Cerebellar cortex (tissue), 1 donor: Measurements from ENCODE around the gene CTSZ.

ENCODE experiments used
- DNase-seq: peaks from one replicate; pipeline ENCODE4 v3.0.0-alpha.2; 2015; ENCODE audit warnings: low spot score

Gene CTSZ

DNA sequence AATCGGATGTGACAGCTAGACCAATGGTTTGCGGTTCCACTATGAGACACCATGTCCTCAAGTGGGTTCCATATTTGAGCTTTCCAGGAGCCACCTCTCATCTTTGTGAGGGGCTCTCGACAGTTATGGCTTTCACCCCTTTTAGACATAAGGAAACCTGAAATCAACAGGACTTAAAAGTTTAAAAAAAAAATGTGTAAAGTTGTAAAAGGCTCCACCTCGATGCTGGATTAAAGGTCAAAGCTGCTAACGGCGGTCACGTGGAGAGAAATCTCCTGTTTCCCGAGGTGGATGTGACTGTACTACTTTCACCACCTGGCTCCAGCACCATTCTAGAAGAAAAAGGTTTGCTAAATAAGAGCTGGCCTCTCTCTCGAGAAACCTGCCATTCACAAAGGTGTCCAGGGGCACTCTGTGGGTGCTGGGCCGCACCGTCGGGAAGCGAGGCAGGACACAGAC lies 24.5 kb upstream of the CTSZ start:
- DNase-seq: no peak

DNA sequence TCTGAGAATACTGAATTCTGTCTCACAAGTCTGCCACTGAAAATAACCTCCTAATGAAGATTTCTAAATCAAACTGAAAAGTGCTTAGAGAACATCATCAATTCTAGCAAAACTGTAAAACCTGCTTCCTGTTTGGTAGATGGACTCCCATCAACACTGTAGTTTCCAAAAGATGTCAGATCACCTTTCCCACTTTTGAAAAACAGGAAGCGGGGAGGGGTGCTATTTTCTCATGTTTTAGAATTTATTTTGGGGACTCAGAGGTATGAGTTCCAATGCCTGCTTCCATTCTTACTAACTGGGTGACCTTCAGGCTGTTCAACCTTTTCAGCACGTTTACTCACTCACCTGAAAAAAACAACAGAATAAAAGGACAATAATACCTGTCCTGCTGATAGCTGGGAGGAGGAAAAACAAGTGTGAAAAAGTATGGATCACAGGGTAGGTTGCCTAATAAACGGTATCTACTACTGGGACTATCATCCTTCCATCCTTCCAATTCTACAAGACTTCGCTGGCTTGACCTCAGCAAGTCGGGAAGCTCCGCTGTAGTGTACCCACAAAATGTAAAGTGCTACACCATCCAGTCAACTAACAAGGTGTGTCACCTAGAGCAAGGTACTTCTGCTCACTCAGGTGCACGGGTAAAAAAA lies 24.0 kb upstream of the CTSZ start:
- no peak for DNase-seq

GRCh38 chr20:59028812-59029211 lies 21.8 kb upstream of the CTSZ start:
- DNase-seq: no peak

DNA sequence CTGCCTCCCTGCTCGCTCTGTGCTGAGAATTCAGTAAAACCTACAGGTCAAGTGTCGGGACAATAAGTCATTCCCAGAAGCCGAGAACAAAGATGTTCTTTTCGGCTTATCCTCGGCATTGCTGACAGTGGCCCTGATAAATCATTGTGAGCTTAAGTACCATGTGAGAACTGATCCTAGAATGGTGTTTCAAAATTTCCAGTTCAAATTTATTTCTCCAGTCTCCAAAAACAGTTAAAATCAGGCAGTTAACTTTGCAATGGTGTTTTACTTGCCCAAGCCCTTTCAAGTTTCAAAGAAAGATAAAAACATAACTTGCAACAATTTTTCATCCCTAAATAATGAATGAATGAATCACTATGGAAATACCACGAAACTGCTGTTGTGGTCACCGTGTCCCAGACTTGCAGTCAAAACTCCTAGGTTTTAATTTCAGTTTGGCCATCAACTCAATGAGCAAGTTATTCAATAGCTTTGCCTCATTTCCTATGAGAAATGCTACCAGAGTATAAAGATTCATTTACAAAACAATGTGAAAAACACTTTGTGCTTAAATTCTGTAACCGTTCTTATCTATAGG lies 20.8 kb upstream of the CTSZ start:
- DNase-seq: no peak

DNA sequence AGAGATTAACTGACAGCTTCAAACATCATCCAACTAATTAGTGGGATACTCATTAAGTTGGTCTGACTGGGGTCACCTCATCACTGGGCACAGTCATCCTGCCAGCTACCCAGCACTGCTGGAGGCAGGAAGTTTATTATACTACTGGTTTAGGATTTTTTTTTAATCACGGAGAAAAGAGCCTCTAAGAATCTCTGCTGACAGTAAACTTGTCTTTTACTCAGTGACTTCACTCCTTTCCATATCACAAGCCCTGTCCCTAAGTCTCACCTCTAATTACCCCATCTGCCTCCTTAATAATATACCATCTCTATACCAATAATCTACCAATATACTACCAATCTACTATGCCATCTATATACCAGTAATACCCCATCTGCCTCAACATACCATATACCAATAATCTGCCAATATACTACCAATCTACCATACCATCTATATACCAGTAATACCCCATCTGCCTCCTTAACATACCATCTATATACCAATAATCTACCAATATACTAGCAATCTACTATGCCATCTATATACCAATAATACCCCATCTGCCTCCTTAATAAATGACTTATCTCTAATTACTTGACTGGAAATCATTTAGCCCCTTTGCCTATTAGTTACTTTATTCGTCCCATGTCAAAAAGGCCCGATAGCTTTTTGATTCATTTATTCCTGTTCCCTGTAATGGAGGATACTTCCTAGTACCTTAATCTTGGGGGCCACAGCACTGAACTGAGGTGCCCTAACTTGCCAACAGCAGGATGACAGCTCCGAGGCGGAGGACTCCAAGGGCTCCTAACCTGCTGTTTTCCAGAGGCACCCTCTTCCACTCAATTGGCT lies 20.1 kb upstream of the CTSZ start:
- DNase-seq: no peak

- no peak for DNase-seq
Measured at GRCh38 chr20:59025511-59025910, 18.5 kb upstream of the CTSZ start.

DNA sequence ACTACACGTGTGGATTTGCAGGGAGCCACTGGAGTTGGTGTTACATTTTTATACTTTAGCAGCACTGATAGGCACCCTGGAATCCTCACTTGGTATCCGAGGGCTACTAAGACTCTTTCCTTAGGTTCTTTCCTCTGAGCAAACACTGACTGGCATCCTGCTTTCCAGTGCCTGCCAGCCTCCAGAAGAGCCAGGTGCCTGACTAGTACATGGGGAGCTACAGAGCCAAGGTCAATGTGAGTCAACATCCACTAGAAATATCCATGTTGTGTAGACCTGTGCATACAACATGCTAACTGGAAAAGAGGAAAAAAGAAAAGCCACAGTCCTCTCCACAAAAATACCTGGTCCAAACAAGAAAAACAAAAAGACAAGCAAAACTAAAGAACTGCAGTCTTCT lies 18.0 kb upstream of the CTSZ start:
- no peak for DNase-seq

DNA sequence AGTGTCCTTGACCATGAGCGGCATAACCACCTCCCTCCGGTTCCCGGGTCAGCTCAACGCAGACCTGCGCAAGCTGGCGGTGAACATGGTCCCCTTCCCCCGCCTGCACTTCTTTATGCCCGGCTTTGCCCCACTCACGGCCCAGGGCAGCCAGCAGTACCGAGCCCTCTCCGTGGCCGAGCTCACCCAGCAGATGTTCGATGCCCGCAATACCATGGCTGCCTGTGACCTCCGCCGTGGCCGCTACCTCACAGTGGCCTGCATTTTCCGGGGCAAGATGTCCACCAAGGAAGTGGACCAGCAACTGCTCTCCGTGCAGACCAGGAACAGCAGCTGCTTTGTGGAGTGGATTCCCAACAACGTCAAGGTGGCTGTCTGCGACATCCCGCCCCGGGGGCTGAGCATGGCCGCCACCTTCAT lies 17.1 kb upstream of the CTSZ start:
- DNase-seq: no peak

DNA sequence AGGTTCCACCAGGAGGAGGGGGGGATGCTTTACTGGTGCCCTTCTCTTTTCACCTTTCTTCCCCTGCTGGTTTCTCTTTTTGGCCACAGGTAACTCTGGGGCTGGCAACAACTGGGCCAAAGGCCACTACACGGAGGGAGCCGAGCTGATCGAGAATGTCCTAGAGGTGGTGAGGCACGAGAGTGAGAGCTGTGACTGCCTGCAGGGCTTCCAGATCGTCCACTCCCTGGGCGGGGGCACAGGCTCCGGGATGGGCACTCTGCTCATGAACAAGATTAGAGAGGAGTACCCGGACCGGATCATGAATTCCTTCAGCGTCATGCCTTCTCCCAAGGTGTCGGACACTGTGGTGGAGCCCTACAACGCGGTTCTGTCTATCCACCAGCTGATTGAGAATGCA lies 16.6 kb upstream of the CTSZ start:
- DNase-seq: no peak

DNA sequence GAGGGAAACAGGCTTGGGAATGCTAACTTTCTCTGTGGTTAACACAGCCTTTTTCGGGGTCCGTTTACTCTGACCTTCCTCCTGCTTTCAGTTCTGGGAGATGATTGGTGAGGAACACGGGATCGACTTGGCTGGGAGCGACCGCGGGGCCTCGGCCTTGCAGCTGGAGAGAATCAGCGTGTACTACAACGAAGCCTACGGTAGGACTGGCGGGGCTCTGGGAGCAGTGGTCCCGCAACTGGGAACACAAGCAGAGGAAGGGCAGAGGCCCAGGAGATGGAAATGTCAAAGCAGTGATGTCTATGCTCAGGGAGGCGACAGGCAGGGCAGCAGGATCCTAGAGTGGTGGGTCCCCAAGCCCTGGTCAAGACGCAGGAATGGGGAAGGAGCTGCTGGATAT lies 15.7 kb upstream of the CTSZ start:
- no peak for DNase-seq

- no peak for DNase-seq
Measured at GRCh38 chr20:59020938-59021551, 14.0 kb upstream of the CTSZ start.

- no peak for DNase-seq
Measured at GRCh38 chr20:59019217-59019616, 12.2 kb upstream of the CTSZ start, which contains the start of gene TUBB1. Gene TUBB1 (plus strand): TSS chr20:59019429. CDS start chr20:59019523, 94 bp downstream.

GRCh38 chr20:59018817-59019216 lies 11.8 kb upstream of the CTSZ start:
- no peak for DNase-seq

- DNase-seq: no peak
Measured at GRCh38 chr20:59017493-59018231, 10.6 kb upstream of the CTSZ start.

- no peak for DNase-seq
Measured at GRCh38 chr20:59016795-59017492, 9.9 kb upstream of the CTSZ start.

DNA sequence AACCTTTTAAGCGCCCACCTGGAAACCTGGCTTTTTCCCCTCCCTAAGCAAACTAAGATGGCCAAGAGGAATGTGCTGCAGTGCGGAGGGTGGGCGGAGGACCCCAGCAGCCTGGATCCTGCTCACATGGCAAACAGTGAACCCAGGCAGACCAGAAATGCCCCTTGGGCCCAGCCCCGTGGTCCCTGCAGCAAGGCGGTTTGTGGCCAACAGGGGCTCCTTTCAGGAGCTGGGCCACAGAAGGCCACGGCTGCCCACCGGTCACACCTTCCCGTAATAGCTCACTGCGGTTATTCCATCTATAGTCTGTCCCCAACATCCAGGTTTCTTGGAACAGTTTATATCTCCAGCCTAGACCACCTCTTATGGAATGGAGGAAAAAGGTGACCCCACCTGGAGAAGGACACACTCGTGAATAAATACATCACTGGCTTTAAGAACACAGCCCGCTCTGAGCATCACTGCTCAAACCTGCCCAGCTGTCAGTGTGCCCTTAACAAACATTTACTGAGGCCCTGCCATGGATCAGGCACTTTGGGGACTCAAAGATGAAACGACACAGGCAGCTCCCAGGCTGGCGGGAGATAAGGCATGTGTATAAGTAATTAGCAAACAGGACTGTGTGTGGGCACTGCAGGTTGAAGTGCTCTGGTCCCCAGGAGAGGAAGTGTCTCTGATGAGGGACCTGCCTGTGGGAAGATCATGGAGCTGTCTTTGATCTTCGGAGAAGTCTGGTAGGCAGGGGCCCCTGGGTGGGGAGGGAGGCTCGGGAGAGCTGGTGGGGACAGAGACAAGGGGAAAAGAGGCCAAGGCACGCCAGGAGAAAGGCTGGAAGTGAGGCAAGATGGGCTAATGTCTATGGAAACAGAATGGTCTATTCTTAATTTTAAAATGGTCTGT lies 9.0 kb upstream of the CTSZ start:
- no peak for DNase-seq

DNA sequence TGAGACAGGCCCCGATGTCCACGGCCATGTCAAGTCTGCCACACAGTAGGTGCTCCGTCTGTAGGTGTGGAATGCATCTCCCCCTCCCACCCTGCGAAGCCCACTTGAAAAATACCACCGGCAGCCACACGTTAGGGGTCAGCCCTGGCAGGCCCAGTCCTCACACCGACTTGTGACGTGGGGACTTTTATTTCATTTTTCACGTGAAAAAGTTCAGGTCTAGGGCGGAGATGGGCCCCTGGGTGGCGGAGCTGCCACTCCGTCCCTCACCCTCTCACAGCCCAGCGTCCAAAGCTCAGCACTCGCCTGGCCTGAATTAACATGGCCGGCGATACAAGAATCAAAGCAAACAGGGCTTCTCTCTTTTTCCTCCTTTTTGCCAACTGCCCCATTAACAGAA lies 8.4 kb upstream of the CTSZ start:
- no peak for DNase-seq

DNA sequence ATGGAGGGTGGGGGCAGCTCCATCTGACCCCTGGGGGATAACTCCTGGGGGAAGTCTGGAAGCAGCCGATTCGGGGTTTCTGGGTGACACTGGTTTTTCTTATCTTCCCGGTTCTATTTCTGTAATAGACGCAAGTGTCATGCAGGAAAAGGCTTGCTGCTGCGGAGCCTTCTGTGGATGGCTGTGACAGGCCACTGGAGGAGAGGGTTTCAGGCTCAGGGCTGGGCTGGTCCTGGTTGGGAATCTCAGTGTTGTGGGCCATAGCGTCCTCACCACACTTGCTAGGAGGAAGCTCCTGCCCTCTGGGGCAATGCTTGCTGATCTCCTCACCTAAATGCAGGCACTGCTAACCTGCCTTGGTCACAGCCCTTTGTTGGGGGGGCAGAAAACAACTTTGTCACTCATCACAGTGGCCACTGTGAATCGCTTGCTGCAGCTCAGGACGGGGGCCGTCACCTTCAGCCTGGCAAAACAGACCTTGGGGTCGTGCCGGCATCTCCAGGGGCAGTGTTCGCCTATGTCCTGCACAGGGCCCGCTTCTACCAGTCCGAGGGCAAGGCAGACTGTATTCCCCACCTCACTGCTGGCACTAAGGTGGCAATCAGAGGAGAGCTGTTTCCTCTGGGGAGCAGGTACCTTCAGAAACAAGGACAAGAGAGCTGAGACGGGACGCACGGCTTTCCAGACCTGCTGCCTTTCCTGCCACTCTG lies 7.8 kb upstream of the CTSZ start:
- no peak for DNase-seq

GRCh38 chr20:59013959-59014608 lies 7.0 kb upstream of the CTSZ start:
- DNase-seq: no peak
